ENCODE measurements around the gene NOL11. TPM values are rescaled to one million over a fixed set of nuclear protein-coding genes. Genes with fewer than 3 reads are reported as not detected.

NOL11 gene
- polyA plus RNA-seq, 1 of the 3 experiments (the other 2 are of a cell fraction) = 27.0 TPM

GRCh38 chr17:67730731-67731130 is 13.0 kb downstream of the NOL11 start:
- H3K4me3 ChIP-seq (ENCODE audit: low read depth in 2 of 2, low read length in 1 of 2) = no peak overlapping the region
- H3F3A ChIP-seq (replicated peaks; ENCODE audit: insufficient read depth) = no peaks in the 10 kb centered on the region
- peaks cover 58% of the 10 kb centered on the region for H3K79me2 ChIP-seq (ENCODE audit: insufficient read depth)
- no peaks in the 10 kb centered on the region for H3K9me2 ChIP-seq
- ChIA-PET POLR2A (no interaction called here), CTCF (no interaction called here)
- no peak overlapping the region for H2AFZ ChIP-seq (ENCODE audit: low read depth)
- H3K4me1 ChIP-seq (ENCODE audit: control insufficient read depth in 1 of 2, insufficient read depth in 2 of 2, low read depth in 1 of 2, low read length in 1 of 2) = no peaks in the 10 kb centered on the region
- peaks cover 63 to 84% of the 10 kb centered on the region in 2 experiments for H3K36me3 ChIP-seq (replicated peaks in 1 of 2; ENCODE audit: control insufficient read depth in 1 of 2, insufficient read depth in 2 of 2, low read length in 1 of 2)
- 82% methylated on average over 7 of the region's 7 CpGs for WGBS (ENCODE audit: low lambda C conversion rate)
- H4K20me1 ChIP-seq (ENCODE audit: insufficient read depth) = no peaks in the 10 kb centered on the region
- no peak overlapping the region for H3K27ac ChIP-seq (ENCODE audit: low read depth in 2 of 2, low read length in 1 of 2)
- no peak overlapping the region for H3K9ac ChIP-seq
- no peaks in the 10 kb centered on the region for H3K9me3 ChIP-seq
- DNase-seq = no peak
- no peak overlapping the region for H3K4me2 ChIP-seq
- TF ChIP-seq FOSL2 (IDR thresholded peaks at IDR 0.05; ENCODE audit: borderline replicate concordance, low read depth) (no peak), GABPA (IDR thresholded peaks at IDR 0.05; ENCODE audit: low read depth) (no peak), USF1 (IDR thresholded peaks at IDR 0.05; ENCODE audit: borderline replicate concordance, low read depth) (no peak), YY1 (IDR thresholded peaks at IDR 0.05; ENCODE audit: low read depth) (no peak), CTCF (IDR thresholded peaks at IDR 0.05) (no peak), GATA2 (CRISPR knock-in tag; IDR thresholded peaks at IDR 0.05) (no peak), TEAD4 (IDR thresholded peaks at IDR 0.05; ENCODE audit: borderline replicate concordance, insufficient read depth) (no peak), USF2 (IDR thresholded peaks at IDR 0.05; ENCODE audit: borderline replicate concordance, low read depth, low read length) (no peak), PBX3 (IDR thresholded peaks at IDR 0.05) (no peak), TAF1 (IDR thresholded peaks at IDR 0.05; ENCODE audit: borderline replicate concordance, low read depth, low read length) (no peak), SMC3 (IDR thresholded peaks at IDR 0.05; ENCODE audit: low read depth, low read length) (no peak), POLR2AphosphoS5 (IDR thresholded peaks at IDR 0.05; ENCODE audit: low read depth, low read length) (no peak), ZBTB33 (IDR thresholded peaks at IDR 0.05; ENCODE audit: borderline replicate concordance, low read depth) (no peak), RXRA (IDR thresholded peaks at IDR 0.05; ENCODE audit: borderline replicate concordance, low read depth) (no peak), JUND (IDR thresholded peaks at IDR 0.05) (no peak), SIN3A (IDR thresholded peaks at IDR 0.05; ENCODE audit: borderline replicate concordance, low read depth, low read length) (no peak), MEF2A (IDR thresholded peaks at IDR 0.05; ENCODE audit: borderline replicate concordance, low read depth) (no peak), FOXJ3 (CRISPR knock-in tag; IDR thresholded peaks at IDR 0.05) (no peak)
- TF ChIP-seq, protein P1, sequence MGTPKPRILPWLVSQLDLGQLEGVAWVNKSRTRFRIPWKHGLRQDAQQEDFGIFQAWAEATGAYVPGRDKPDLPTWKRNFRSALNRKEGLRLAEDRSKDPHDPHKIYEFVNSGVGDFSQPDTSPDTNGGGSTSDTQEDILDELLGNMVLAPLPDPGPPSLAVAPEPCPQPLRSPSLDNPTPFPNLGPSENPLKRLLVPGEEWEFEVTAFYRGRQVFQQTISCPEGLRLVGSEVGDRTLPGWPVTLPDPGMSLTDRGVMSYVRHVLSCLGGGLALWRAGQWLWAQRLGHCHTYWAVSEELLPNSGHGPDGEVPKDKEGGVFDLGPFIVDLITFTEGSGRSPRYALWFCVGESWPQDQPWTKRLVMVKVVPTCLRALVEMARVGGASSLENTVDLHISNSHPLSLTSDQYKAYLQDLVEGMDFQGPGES (IDR thresholded peaks at IDR 0.05; ENCODE audit: low read depth, low read length) = no peak
- no peaks in the 10 kb centered on the region for H3K27me3 ChIP-seq (ENCODE audit: insufficient read depth)

Measured in SK-N-SH (cell line).